Keratinocyte (primary cell): Measurements from ENCODE around the gene FMNL2. TPM values are rescaled to one million over a fixed set of nuclear protein-coding genes. Genes with fewer than 3 reads are reported as not detected.

Experiments used
- DNase-seq: peaks from one replicate; pipeline ENCODE4 v3.0.0-alpha.2; 2011; ENCODE audit warnings: low read depth, missing footprints, low spot score
- FAIRE-seq: peaks from 2 replicates; lab custom pipeline; 2011; peaks lifted over from hg19 to GRCh38; lab: Jason Lieb, UNC
- H2AFZ ChIP-seq: 2 replicates; pipeline ENCODE4 v1.6.0; 2012; ENCODE audit warnings: low read length, control low read depth, inconsistent platforms; ENCODE audit not compliant: control insufficient read depth
- H3K27ac ChIP-seq: 2 replicates; pipeline ENCODE4 v1.5.1; 2011; ENCODE audit warnings: low read length; ENCODE audit not compliant: control insufficient read depth, insufficient read depth
- H3K27me3 ChIP-seq: 3 replicates; pipeline ENCODE4 v1.6.0; 2011; ENCODE audit warnings: low read length; ENCODE audit not compliant: control insufficient read depth, insufficient read depth; ENCODE audit errors: extremely low read depth
- H3K36me3 ChIP-seq, 2 experiments: 2 replicates in 1 of 2; 3 replicates in 1 of 2; pipeline ENCODE4 v1.5.1; 2011; ENCODE audit warnings: low read length in 2 of 2, mild to moderate bottlenecking in 1 of 2; ENCODE audit not compliant: control insufficient read depth in 2 of 2, insufficient read depth in 2 of 2; ENCODE audit errors: extremely low read depth in 1 of 2
- H3K4me1 ChIP-seq: 3 replicates; pipeline ENCODE4 v1.5.1; 2011; ENCODE audit warnings: low read length; ENCODE audit not compliant: control insufficient read depth, insufficient read depth; ENCODE audit errors: extremely low read depth
- H3K4me2 ChIP-seq: 3 replicates; pipeline ENCODE4 v1.6.0; 2011; ENCODE audit warnings: low read depth, low read length; ENCODE audit not compliant: control insufficient read depth, insufficient read depth; ENCODE audit errors: extremely low read depth
- H3K4me3 ChIP-seq, 3 experiments: fragments of 200-600 bp in 1 of 3; sonication (generic) in 1 of 3; 2 replicates in 2 of 3; 3 replicates in 1 of 3; pipeline ENCODE4 v1.5.1; 2011 to 2016; ENCODE audit warnings: low read length in 3 of 3, mild to moderate bottlenecking in 3 of 3, control low read depth in 2 of 3, inconsistent platforms in 1 of 3, low read depth in 1 of 3, mixed read lengths in 1 of 3, mixed run types in 1 of 3, moderate library complexity in 1 of 3; ENCODE audit not compliant: control insufficient read depth in 2 of 3, insufficient read depth in 2 of 3; ENCODE audit errors: extremely low read depth in 1 of 3
- H3K79me2 ChIP-seq: 2 replicates; pipeline ENCODE4 v1.6.0; 2012; ENCODE audit warnings: low read length; ENCODE audit not compliant: control insufficient read depth, insufficient read depth
- H3K9ac ChIP-seq: 3 replicates; pipeline ENCODE4 v1.6.0; 2011; ENCODE audit warnings: low read length; ENCODE audit not compliant: control insufficient read depth, insufficient read depth; ENCODE audit errors: extremely low read depth
- H3K9me1 ChIP-seq: 3 replicates; pipeline ENCODE4 v1.6.0; 2011; ENCODE audit warnings: low read length; ENCODE audit not compliant: control insufficient read depth, insufficient read depth; ENCODE audit errors: extremely low read depth
- H3K9me3 ChIP-seq: 2 replicates; pipeline ENCODE4 v1.5.1; 2012; ENCODE audit warnings: low read depth, low read length; ENCODE audit not compliant: control insufficient read depth
- H4K20me1 ChIP-seq: 3 replicates; pipeline ENCODE4 v1.6.0; 2011; ENCODE audit warnings: low read length; ENCODE audit not compliant: control insufficient read depth, insufficient read depth; ENCODE audit errors: extremely low read depth
- EZH2 ChIP-seq: IDR thresholded peaks from one replicate; pipeline ENCODE4 v1.6.1; 2012; ENCODE audit warnings: inconsistent platforms, mild to moderate bottlenecking, low read length, moderate library complexity
- dilution Hi-C: fragments of 300-500 bp; cut with MboI; formaldehyde crosslinking; loops from one replicate; pipeline ENCODE4 v1.7.0; 2020; ENCODE audit warnings: low sequenced_read_pairs; ENCODE audit not compliant: extremely low pct_ligation_motif_present
- polyA plus RNA-seq, 5 experiments: library from polyadenylated mRNA; depleted of rRNA in 3 of 5; stranded (reverse) in 3 of 5; stranded (forward) in 1 of 5; unstranded in 1 of 5; fragments of >200 nt; gene quantifications; 1 replicate in 1 of 5; 2 replicates in 3 of 5; 3 replicates in 1 of 5; pipeline versions ENCODE4 v1.2.1 to v1.2.3, GENCODE V29; 2011 to 2012; ENCODE audit warnings: missing spikeins in 2 of 5, low read depth in 1 of 5, low replicate concordance in 1 of 5
- TF ChIP-seq, protein P1 (sequence below), 3 experiments: IDR thresholded peaks in 1 of 3; conservative IDR thresholded peaks in 1 of 3; optimal IDR thresholded peaks in 1 of 3; 2 replicates in 2 of 3; 3 replicates in 1 of 3; pipeline versions ENCODE3 to v1.5.1; 2011; ENCODE audit warnings: low read length in 3 of 3, mild to moderate bottlenecking in 3 of 3, moderate library complexity in 2 of 3, control low read depth in 1 of 3, inconsistent platforms in 1 of 3; ENCODE audit not compliant: insufficient read depth in 2 of 3; ENCODE audit errors: extremely low read depth in 1 of 3

The FMNL2 gene
- polyA plus RNA-seq, 1 donor (not counting 4 experiments of a cell fraction or from before 2014, with no cell fraction given), result 62.7 TPM

GRCh38 chr2:152363936-152364335, 29.0 kb downstream of the FMNL2 start:
- no peak for FAIRE-seq
- dilution Hi-C loops, result no loop called here
- no peak for TF ChIP-seq EZH2
- TF ChIP-seq, protein P1, sequence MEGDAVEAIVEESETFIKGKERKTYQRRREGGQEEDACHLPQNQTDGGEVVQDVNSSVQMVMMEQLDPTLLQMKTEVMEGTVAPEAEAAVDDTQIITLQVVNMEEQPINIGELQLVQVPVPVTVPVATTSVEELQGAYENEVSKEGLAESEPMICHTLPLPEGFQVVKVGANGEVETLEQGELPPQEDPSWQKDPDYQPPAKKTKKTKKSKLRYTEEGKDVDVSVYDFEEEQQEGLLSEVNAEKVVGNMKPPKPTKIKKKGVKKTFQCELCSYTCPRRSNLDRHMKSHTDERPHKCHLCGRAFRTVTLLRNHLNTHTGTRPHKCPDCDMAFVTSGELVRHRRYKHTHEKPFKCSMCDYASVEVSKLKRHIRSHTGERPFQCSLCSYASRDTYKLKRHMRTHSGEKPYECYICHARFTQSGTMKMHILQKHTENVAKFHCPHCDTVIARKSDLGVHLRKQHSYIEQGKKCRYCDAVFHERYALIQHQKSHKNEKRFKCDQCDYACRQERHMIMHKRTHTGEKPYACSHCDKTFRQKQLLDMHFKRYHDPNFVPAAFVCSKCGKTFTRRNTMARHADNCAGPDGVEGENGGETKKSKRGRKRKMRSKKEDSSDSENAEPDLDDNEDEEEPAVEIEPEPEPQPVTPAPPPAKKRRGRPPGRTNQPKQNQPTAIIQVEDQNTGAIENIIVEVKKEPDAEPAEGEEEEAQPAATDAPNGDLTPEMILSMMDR (optimal IDR thresholded peaks at IDR 0.05 in 1 of 3, IDR thresholded peaks at IDR 0.05 in 1 of 3, conservative IDR thresholded peaks at IDR 0.05 in 1 of 3; ENCODE audit: extremely low read depth in 1 of 3, insufficient read depth in 2 of 3, low read length in 3 of 3), result no peak
- Histone ChIP-seq H3K9me1 (no peaks in the 10 kb centered on the region), H3K4me3 (no peak overlapping the region), H3K79me2 (peaks cover 93% of the 10 kb centered on the region), H3K9me3 (no peaks in the 10 kb centered on the region), H3K27ac (no peak overlapping the region), H2AFZ (no peak overlapping the region), H3K27me3 (no peaks in the 10 kb centered on the region), H3K4me1 (peaks cover 6% of the 10 kb centered on the region), H3K4me2 (no peak overlapping the region), H3K9ac (no peak overlapping the region), H4K20me1 (peaks cover 4% of the 10 kb centered on the region), H3K36me3 (no peaks in the 10 kb centered on the region)
- DNase-seq, result no peak

DNA sequence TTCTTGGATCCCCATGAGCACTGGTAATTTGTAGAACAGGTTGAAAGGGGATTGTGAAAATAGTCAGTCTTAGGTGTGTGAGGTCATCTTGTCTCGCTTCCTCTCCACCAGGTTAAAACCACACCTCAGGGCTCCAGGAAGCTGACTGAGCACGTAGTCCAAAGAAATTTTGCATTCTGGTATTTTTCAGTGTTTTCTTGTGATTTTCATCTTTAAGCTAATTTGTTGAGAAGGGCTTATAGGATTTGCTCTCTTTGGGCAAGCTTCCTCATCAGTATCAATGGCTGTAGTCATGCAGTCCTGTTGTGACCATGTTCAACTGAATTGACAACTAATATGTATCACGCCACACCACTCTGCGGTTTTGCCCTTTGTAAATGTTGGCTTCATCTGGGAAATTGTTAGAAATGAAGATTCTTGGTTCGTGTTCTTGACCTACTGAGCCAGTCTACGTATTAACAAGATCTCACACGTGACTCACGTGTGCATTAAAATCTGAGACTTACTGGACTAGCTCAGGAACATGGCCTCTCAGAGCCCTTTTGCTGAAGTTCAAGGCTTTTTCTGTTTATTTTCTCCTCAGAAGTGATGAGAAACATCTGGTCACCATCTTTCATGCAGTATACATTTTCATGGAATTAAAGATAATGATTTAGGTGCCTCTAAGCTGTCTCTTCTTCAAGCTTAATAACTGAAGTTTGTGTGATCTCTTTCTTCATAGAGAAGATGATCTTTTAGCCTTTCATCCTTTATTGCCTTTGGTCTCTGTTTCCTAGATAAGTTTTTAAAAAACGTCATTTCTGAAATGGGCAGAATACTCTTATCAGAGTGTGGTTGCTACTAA, 32.8 kb downstream of the FMNL2 start:
- Histone ChIP-seq H3K4me2 (no peak overlapping the region), H3K4me1 (peaks cover 13% of the 10 kb centered on the region), H3K79me2 (peaks cover 94% of the 10 kb centered on the region), H4K20me1 (peaks cover 8% of the 10 kb centered on the region), H3K9ac (no peak overlapping the region), H3K9me1 (peaks cover 2% of the 10 kb centered on the region), H3K36me3 (peaks cover 0 to 1% of the 10 kb centered on the region in 2 experiments), H2AFZ (no peak overlapping the region), H3K27ac (no peak overlapping the region), H3K4me3 (no peak overlapping the region), H3K9me3 (no peaks in the 10 kb centered on the region), H3K27me3 (no peaks in the 10 kb centered on the region)
- no peak for DNase-seq
- dilution Hi-C loops, result no loop called here
- TF ChIP-seq, protein P1 (optimal IDR thresholded peaks at IDR 0.05 in 1 of 3, IDR thresholded peaks at IDR 0.05 in 1 of 3, conservative IDR thresholded peaks at IDR 0.05 in 1 of 3; ENCODE audit: extremely low read depth in 1 of 3, insufficient read depth in 2 of 3, low read length in 3 of 3), result no peak
- TF ChIP-seq EZH2, result no peak
- peak; percentile 44 for FAIRE-seq
